Measurements from ENCODE around the gene RSAD1. TPM values are rescaled to one million over a fixed set of nuclear protein-coding genes. Genes with fewer than 3 reads are reported as not detected.
A peak's percentile ranks its signal among the peaks of the same experiment; 100 is the strongest.
"Not testable (repeated sequence)": the region's sequence is repeated elsewhere in the genome, so short reads cannot be mapped to it uniquely, and the experiment has no call there.

Gene RSAD1
- total RNA-seq, 1 donor from 2014 or later = 42.4 TPM

- Mint-ChIP-seq H3K27me3 (ENCODE audit: low read depth) (peaks cover 43% of the 10 kb centered on the region), H3K9me3 (no peaks in the 10 kb centered on the region), H3K4me1 (peaks cover 16% of the 10 kb centered on the region), H3K4me3 (peak overlapping the region; percentile 23), H3K27ac (ENCODE audit: unreplicated experiment) (no peak overlapping the region), H3K36me3 (ENCODE audit: low read depth) (no peaks in the 10 kb centered on the region)
- TF ChIP-seq, protein P1, sequence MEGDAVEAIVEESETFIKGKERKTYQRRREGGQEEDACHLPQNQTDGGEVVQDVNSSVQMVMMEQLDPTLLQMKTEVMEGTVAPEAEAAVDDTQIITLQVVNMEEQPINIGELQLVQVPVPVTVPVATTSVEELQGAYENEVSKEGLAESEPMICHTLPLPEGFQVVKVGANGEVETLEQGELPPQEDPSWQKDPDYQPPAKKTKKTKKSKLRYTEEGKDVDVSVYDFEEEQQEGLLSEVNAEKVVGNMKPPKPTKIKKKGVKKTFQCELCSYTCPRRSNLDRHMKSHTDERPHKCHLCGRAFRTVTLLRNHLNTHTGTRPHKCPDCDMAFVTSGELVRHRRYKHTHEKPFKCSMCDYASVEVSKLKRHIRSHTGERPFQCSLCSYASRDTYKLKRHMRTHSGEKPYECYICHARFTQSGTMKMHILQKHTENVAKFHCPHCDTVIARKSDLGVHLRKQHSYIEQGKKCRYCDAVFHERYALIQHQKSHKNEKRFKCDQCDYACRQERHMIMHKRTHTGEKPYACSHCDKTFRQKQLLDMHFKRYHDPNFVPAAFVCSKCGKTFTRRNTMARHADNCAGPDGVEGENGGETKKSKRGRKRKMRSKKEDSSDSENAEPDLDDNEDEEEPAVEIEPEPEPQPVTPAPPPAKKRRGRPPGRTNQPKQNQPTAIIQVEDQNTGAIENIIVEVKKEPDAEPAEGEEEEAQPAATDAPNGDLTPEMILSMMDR (conservative IDR thresholded peaks at IDR 0.05) = no peak
- DNase-seq (ENCODE audit: low read depth, low spot score) = no peak
These were observed 8.2 kb upstream of the RSAD1 start for GRCh38 chr17:50470426-50470825.

DNA sequence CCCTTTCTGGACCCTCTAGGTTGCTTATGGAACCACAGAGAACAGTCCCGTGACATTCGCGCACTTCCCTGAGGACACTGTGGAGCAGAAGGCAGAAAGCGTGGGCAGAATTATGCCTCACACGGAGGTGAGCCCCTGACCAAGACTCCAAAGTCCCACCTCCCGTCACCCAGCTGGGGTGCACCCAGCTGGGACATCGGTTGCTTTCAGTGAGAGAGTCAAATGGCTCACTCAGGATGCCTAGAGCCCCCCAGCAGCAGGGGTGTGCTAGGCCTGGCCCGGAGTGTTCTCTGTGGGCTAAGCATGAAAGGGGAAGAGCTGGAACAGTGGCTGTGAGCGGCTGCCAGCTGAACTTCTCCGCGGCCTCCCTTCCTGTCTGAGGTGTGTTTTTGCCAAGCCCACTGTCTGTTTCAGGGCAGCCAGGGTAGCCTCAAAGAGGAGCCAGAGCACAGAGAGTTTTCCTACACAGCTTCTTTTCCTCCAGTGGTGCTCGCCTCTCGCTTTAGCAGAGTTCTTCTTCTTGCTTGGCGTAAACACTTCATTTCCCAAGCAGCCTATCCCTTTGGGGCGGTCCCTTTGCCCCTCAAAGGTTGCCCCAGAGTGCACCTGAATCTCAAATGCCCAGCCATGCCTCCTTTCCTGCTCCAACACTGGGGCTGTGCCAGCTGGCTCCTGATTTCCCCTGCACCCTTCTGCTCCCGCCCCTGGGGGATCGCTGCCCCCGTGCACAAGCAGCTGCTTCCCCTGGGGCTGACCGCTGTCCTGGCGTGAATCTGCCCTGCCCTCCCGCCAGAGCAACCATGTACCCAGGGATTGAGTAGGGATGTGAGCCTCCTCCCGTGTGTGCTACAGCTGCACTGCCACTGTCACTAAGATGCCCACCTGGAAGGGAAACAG is 7.4 kb upstream of the RSAD1 start:
- Mint-ChIP-seq H3K4me1 (peaks cover 16% of the 10 kb centered on the region), H3K9me3 (no peaks in the 10 kb centered on the region), H3K36me3 (ENCODE audit: low read depth) (no peaks in the 10 kb centered on the region), H3K27ac (ENCODE audit: unreplicated experiment) (no peak overlapping the region), H3K27me3 (ENCODE audit: low read depth) (peaks cover 42% of the 10 kb centered on the region), H3K4me3 (no peak overlapping the region)
- no peak for DNase-seq (ENCODE audit: low read depth, low spot score)
- TF ChIP-seq, protein P1 (conservative IDR thresholded peaks at IDR 0.05) = no peak

DNA sequence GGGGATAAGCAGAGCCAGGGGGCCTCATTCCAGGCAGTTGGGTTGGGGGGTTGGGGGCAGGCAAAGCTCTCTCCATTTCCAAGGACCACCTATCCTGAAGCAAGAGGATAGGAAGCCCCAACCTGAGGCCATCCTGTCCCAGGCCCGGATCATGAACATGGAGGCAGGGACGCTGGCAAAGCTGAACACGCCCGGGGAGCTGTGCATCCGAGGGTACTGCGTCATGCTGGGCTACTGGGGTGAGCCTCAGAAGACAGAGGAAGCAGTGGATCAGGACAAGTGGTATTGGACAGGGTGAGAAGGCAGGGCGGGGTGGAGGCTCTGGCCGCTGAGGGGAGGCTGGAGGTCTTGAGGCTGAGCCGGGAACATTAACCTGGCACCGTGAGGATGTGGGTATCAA is 6.4 kb upstream of the RSAD1 start:
- TF ChIP-seq, protein P1 (conservative IDR thresholded peaks at IDR 0.05) = no peak
- H3K4me3 Mint-ChIP-seq = no peak overlapping the region
- peaks cover 11% of the 10 kb centered on the region for H3K4me1 Mint-ChIP-seq
- DNase-seq (ENCODE audit: low read depth, low spot score) = no peak
- no peaks in the 10 kb centered on the region for H3K36me3 Mint-ChIP-seq (ENCODE audit: low read depth)
- no peaks in the 10 kb centered on the region for H3K9me3 Mint-ChIP-seq
- peaks cover 40% of the 10 kb centered on the region for H3K27me3 Mint-ChIP-seq (ENCODE audit: low read depth)
- no peak overlapping the region for H3K27ac Mint-ChIP-seq (ENCODE audit: unreplicated experiment)

DNA sequence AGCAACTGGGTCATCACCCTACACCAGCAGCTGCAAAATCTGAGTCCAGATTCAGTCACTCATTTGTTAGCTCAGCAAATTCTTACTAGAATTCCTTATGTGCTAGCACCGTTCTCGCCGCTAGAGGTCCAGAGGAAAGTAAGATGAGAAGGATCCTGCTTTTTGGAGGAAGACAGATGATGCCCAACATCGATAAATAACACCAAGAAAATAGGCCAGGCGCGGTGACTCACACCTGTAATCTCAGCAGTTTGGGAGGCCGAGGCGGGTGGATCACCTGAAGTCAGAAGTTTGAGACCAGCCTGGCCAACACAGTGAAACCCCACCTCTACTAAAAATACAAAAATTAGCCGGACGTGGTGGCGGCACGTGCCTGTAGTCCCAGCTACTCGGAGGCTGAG is 5.9 kb upstream of the RSAD1 start:
- not testable (repeated sequence) for H3K27ac Mint-ChIP-seq (ENCODE audit: unreplicated experiment); DNase-seq (ENCODE audit: low read depth, low spot score)

DNA sequence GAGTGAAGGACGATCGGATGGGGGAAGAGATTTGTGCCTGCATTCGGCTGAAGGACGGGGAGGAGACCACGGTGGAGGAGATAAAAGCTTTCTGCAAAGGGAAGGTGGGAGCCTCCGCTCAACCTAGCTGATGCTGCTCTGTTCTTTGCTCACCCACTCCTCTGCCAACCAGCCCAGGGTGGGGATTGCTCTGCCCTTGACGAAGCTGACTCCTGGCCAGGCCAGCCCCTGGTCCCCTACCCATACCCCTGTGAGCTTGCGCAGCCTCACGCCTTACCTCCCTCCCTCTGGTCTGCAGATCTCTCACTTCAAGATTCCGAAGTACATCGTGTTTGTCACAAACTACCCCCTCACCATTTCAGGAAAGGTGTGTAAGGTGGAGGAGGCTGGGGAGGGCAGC is 4.8 kb upstream of the RSAD1 start:
- H3K4me3 Mint-ChIP-seq = no peak overlapping the region
- TF ChIP-seq, protein P1 (conservative IDR thresholded peaks at IDR 0.05) = no peak
- H3K4me1 Mint-ChIP-seq = peaks cover 7% of the 10 kb centered on the region
- peaks cover 32% of the 10 kb centered on the region for H3K27me3 Mint-ChIP-seq (ENCODE audit: low read depth)
- H3K9me3 Mint-ChIP-seq = no peaks in the 10 kb centered on the region
- no peak for DNase-seq (ENCODE audit: low read depth, low spot score)
- no peak overlapping the region for H3K27ac Mint-ChIP-seq (ENCODE audit: unreplicated experiment)
- H3K36me3 Mint-ChIP-seq (ENCODE audit: low read depth) = no peaks in the 10 kb centered on the region

More for the DNA sequence above, 5.9 kb upstream of the RSAD1 start:
- H3K4me1 Mint-ChIP-seq; H3K9me3 Mint-ChIP-seq; H3K4me3 Mint-ChIP-seq; H3K36me3 Mint-ChIP-seq (ENCODE audit: low read depth): not testable (repeated sequence)
- TF ChIP-seq, protein P1 (conservative IDR thresholded peaks at IDR 0.05) = peak; percentile 35
- H3K27me3 Mint-ChIP-seq (ENCODE audit: low read depth) = peaks cover 36% of the 10 kb centered on the region

All from neural crest cell (in vitro differentiated cells).